CD4-positive, alpha-beta memory T cell (primary cell): ENCODE results near the gene MAD2L1. TPM values are rescaled to one million over a fixed set of nuclear protein-coding genes. Genes with fewer than 3 reads are reported as not detected.

Source experiments
- CTCF ChIA-PET: fragments of 350-600 bp; sonication (Branson Sonifier 250); formaldehyde crosslinking; loops from one replicate; lab custom pipeline; 2021; ENCODE audit warnings: inconsistent platforms; ENCODE audit not compliant: partially characterized antibody; lab: Charles Lee
- POLR2A ChIA-PET: fragments of 350-600 bp; sonication (Branson Sonifier 250); formaldehyde crosslinking; loops from one replicate; lab custom pipeline; 2021; ENCODE audit not compliant: partially characterized antibody; lab: Charles Lee
- DNase-seq, 5 donors: peaks; one replicate each; pipeline versions ENCODE4 v3.0.0 to v3.0.0-alpha.2; 2020 to 2022; ENCODE audit warnings: mixed read lengths in 1 of 5
- H3K27ac ChIP-seq: one replicate; pipeline ENCODE4 v1.7.0; 2013; ENCODE audit warnings: low read depth, low read length
- H3K27me3 ChIP-seq: 2 replicates; pipeline ENCODE4 v1.7.0; 2013; ENCODE audit warnings: mild to moderate bottlenecking, low read length, moderate library complexity; ENCODE audit not compliant: insufficient read depth
- H3K36me3 ChIP-seq: 2 replicates; pipeline ENCODE4 v1.7.0; 2013; ENCODE audit warnings: mild to moderate bottlenecking, low read length, moderate library complexity; ENCODE audit not compliant: insufficient read depth
- H3K4me1 ChIP-seq: 2 replicates; pipeline ENCODE4 v1.7.0; 2013; ENCODE audit warnings: mild to moderate bottlenecking, low read length, moderate library complexity; ENCODE audit not compliant: insufficient read depth
- H3K4me3 ChIP-seq, 2 donors: one replicate each; pipeline ENCODE4 v1.7.0; 2013; ENCODE audit warnings: low read length in 2 of 2, mild to moderate bottlenecking in 1 of 2
- H3K9me3 ChIP-seq, 2 donors: one replicate each; pipeline ENCODE4 v1.7.0; 2013; ENCODE audit warnings: low read length in 2 of 2, control low read depth in 1 of 2; ENCODE audit not compliant: control insufficient read depth in 1 of 2
- H3K27ac Mint-ChIP-seq, 7 donors: one replicate each; pipeline ENCODE4 v1.8.0; 2020 to 2021; ENCODE audit warnings: mixed read lengths in 7 of 7, mild to moderate bottlenecking in 6 of 7, inconsistent platforms in 3 of 7, moderate library complexity in 3 of 7
- H3K27me3 Mint-ChIP-seq, 2 donors: one replicate each; pipeline ENCODE4 v1.8.0; 2020 to 2021; ENCODE audit warnings: mixed read lengths in 2 of 2
- H3K36me3 Mint-ChIP-seq, 2 donors: one replicate each; pipeline ENCODE4 v1.8.0; 2020 to 2021; ENCODE audit warnings: mixed read lengths in 2 of 2, inconsistent platforms in 1 of 2, mild to moderate bottlenecking in 1 of 2
- H3K4me1 Mint-ChIP-seq, 4 donors: one replicate each; pipeline ENCODE4 v1.8.0; 2020 to 2021; ENCODE audit warnings: mixed read lengths in 4 of 4, mild to moderate bottlenecking in 1 of 4
- H3K4me3 Mint-ChIP-seq, 8 donors: one replicate each; pipeline ENCODE4 v1.8.0; 2020 to 2021; ENCODE audit warnings: mixed read lengths in 8 of 8, mild to moderate bottlenecking in 7 of 8, moderate library complexity in 6 of 8, inconsistent platforms in 3 of 8
- H3K9me3 Mint-ChIP-seq, 8 donors: one replicate each; pipeline ENCODE4 v1.8.0; 2020 to 2021; ENCODE audit warnings: mixed read lengths in 8 of 8, mild to moderate bottlenecking in 5 of 8, inconsistent platforms in 3 of 8, moderate library complexity in 1 of 8
- intact Hi-C: fragments of 100-400 bp; cut with micrococcal nuclease; formaldehyde crosslinking; loops from one replicate; pipeline ENCODE4 v1.15.1; 2023
- polyA plus RNA-seq, 2 donors: library from polyadenylated mRNA; unstranded; fragments of 300-500 nt; fragmentation: Illumina TruSeq; gene quantifications; one replicate each; pipeline ENCODE4 v1.2.3, GENCODE V29; 2021
- total RNA-seq, 2 experiments: library from RNA; stranded (reverse); gene quantifications; one replicate each; pipeline ENCODE4 v1.2.3, GENCODE V29; 2021

The MAD2L1 gene
- total and polyA plus RNA-seq, 4 experiments from 2014 or later = 8.0 to 24.3 (median 11.9) TPM

GRCh38 chr4:120059036-120059435, 7.6 kb downstream of the MAD2L1 start:
- Mint-ChIP-seq H3K27ac (no peak overlapping the region), H3K4me3 (no peak overlapping the region), H3K9me3 (no peaks in the 10 kb centered on the region), H3K4me1 (peaks cover 13 to 21% (median 18%) of the 10 kb centered on the region in 4 donors), H3K27me3 (no peaks in the 10 kb centered on the region), H3K36me3 (peaks cover 13 to 23% of the 10 kb centered on the region in 2 donors)
- Histone ChIP-seq H3K4me1 (peaks cover 11% of the 10 kb centered on the region), H3K36me3 (peaks cover under 1% of the 10 kb centered on the region), H3K9me3 (no peaks in the 10 kb centered on the region), H3K4me3 (no peak overlapping the region), H3K27ac (no peak overlapping the region), H3K27me3 (no peaks in the 10 kb centered on the region)
- DNase-seq = no peak
- POLR2A ChIA-PET = no interaction called here
- CTCF ChIA-PET = no interaction called here
- intact Hi-C loops = no loop called here

GRCh38 chr4:120057416-120057815, 9.2 kb downstream of the MAD2L1 start:
- intact Hi-C loops = no loop called here
- H3K9me3 Mint-ChIP-seq = no peaks in the 10 kb centered on the region
- peaks cover 13 to 23% of the 10 kb centered on the region in 2 donors for H3K36me3 Mint-ChIP-seq
- Histone ChIP-seq H3K4me1 (peaks cover 6% of the 10 kb centered on the region), H3K4me3 (no peak overlapping the region), H3K36me3 (no peaks in the 10 kb centered on the region), H3K27ac (no peak overlapping the region), H3K9me3 (no peaks in the 10 kb centered on the region), H3K27me3 (no peaks in the 10 kb centered on the region)
- no peak for DNase-seq
- no peak overlapping the region for H3K4me3 Mint-ChIP-seq
- POLR2A ChIA-PET = no interaction called here
- CTCF ChIA-PET = interaction anchor here (0.8 to 1.7 kb wide), 6 partner anchors 9 to 1250 kb away, joined by 3 to 4 read pairs (median 3); partner anchors contain the start of gene PDE5A
- no peaks in the 10 kb centered on the region for H3K27me3 Mint-ChIP-seq
- no peak overlapping the region for H3K27ac Mint-ChIP-seq
- peaks cover 6% of the 10 kb centered on the region in 4 donors for H3K4me1 Mint-ChIP-seq

GRCh38 chr4:120056246-120056645, 10.4 kb downstream of the MAD2L1 start:
- ChIA-PET POLR2A (no interaction called here), CTCF (interaction anchor here (0.7 to 1.4 kb wide), 2 partner anchors 8 to 756 kb away, joined by 3 read pairs; a partner anchor contains a TSS)
- no peak overlapping the region for H3K27ac Mint-ChIP-seq

GRCh38 chr4:120055795-120056194, 10.9 kb downstream of the MAD2L1 start:
- intact Hi-C loops = loop anchor here (1.0 kb wide), 1 partner anchor 30 kb away; no protein-coding TSS in a partner anchor
- no peaks in the 10 kb centered on the region for H3K9me3 Mint-ChIP-seq

More at GRCh38 chr4:120056246-120056645, 10.4 kb downstream of the MAD2L1 start:
- intact Hi-C loops = loop anchor here (1.0 kb wide), 1 partner anchor 29 kb away; no protein-coding TSS in a partner anchor
- H3K9me3 ChIP-seq = no peaks in the 10 kb centered on the region
- no peaks in the 10 kb centered on the region for H3K36me3 ChIP-seq
- Mint-ChIP-seq H3K4me1 (no peaks in the 10 kb centered on the region), H3K36me3 (peaks cover 12 to 17% of the 10 kb centered on the region in 2 donors), H3K9me3 (no peaks in the 10 kb centered on the region), H3K4me3 (no peak overlapping the region), H3K27me3 (no peaks in the 10 kb centered on the region)
- H3K4me3 ChIP-seq = no peak overlapping the region
- no peak overlapping the region for H3K27ac ChIP-seq
- no peaks in the 10 kb centered on the region for H3K27me3 ChIP-seq
- DNase-seq = no peak
- no peaks in the 10 kb centered on the region for H3K4me1 ChIP-seq

GRCh38 chr4:120055162-120055561, 11.5 kb downstream of the MAD2L1 start:
- CTCF ChIA-PET = interaction anchor here (0.7 to 1.4 kb wide), 7 partner anchors 8 to 498 kb away, joined by 3 to 5 read pairs (median 3); partner anchors contain the start of gene PDE5A
- H3K4me1 Mint-ChIP-seq = no peaks in the 10 kb centered on the region

More at GRCh38 chr4:120055795-120056194, 10.9 kb downstream of the MAD2L1 start:
- H3K4me3 ChIP-seq = no peak overlapping the region
- no peaks in the 10 kb centered on the region for H3K27me3 Mint-ChIP-seq
- H3K27me3 ChIP-seq = no peaks in the 10 kb centered on the region
- ChIA-PET POLR2A (no interaction called here), CTCF (interaction anchor here (1.4 kb wide), 1 partner anchor 756 kb away, joined by 3 read pairs; a partner anchor contains a TSS)
- no peaks in the 10 kb centered on the region for H3K9me3 ChIP-seq
- no peak for DNase-seq
- H3K36me3 ChIP-seq = no peaks in the 10 kb centered on the region
- peaks cover 12 to 17% of the 10 kb centered on the region in 2 donors for H3K36me3 Mint-ChIP-seq
- no peak overlapping the region for H3K4me3 Mint-ChIP-seq
- no peak overlapping the region for H3K27ac Mint-ChIP-seq
- no peaks in the 10 kb centered on the region for H3K4me1 Mint-ChIP-seq
- no peak overlapping the region for H3K27ac ChIP-seq
- no peaks in the 10 kb centered on the region for H3K4me1 ChIP-seq

GRCh38 chr4:120053911-120054310, 12.7 kb downstream of the MAD2L1 start:
- DNase-seq = no peak
- no peaks in the 10 kb centered on the region for H3K27me3 ChIP-seq
- ChIA-PET POLR2A (no interaction called here), CTCF (interaction anchor here (1.2 to 1.4 kb wide), 3 partner anchors 9 to 495 kb away, joined by 3 read pairs; no protein-coding TSS in a partner anchor)
- no peak overlapping the region for H3K4me3 ChIP-seq
- Mint-ChIP-seq H3K27ac (peak overlapping the region in 1 of 7 donors; percentile 13), H3K9me3 (no peaks in the 10 kb centered on the region), H3K27me3 (no peaks in the 10 kb centered on the region), H3K4me1 (peaks cover 2 to 6% (median 3%) of the 10 kb centered on the region in 4 donors), H3K36me3 (peaks cover 4 to 9% of the 10 kb centered on the region in 2 donors), H3K4me3 (no peak overlapping the region)
- H3K4me1 ChIP-seq = no peaks in the 10 kb centered on the region
- H3K36me3 ChIP-seq = no peaks in the 10 kb centered on the region
- intact Hi-C loops = loop anchor here (5.0 kb wide), 1 partner anchor 1282 kb away; no protein-coding TSS in a partner anchor
- no peak overlapping the region for H3K27ac ChIP-seq
- no peaks in the 10 kb centered on the region for H3K9me3 ChIP-seq

More at GRCh38 chr4:120055162-120055561, 11.5 kb downstream of the MAD2L1 start:
- POLR2A ChIA-PET = no interaction called here
- Mint-ChIP-seq H3K4me3 (no peak overlapping the region), H3K27ac (no peak overlapping the region), H3K27me3 (no peaks in the 10 kb centered on the region), H3K9me3 (no peaks in the 10 kb centered on the region), H3K36me3 (peaks cover 12 to 15% of the 10 kb centered on the region in 2 donors)
- no peaks in the 10 kb centered on the region for H3K36me3 ChIP-seq
- no peaks in the 10 kb centered on the region for H3K27me3 ChIP-seq
- H3K4me1 ChIP-seq = no peaks in the 10 kb centered on the region
- no peak for DNase-seq
- H3K27ac ChIP-seq = no peak overlapping the region
- intact Hi-C loops = no loop called here
- no peaks in the 10 kb centered on the region for H3K9me3 ChIP-seq
- no peak overlapping the region for H3K4me3 ChIP-seq

GRCh38 chr4:120052856-120053255, 13.8 kb downstream of the MAD2L1 start:
- Histone ChIP-seq H3K27me3 (no peaks in the 10 kb centered on the region), H3K36me3 (no peaks in the 10 kb centered on the region), H3K4me1 (no peaks in the 10 kb centered on the region), H3K9me3 (no peaks in the 10 kb centered on the region), H3K4me3 (no peak overlapping the region), H3K27ac (no peak overlapping the region)
- DNase-seq = no peak
- Mint-ChIP-seq H3K9me3 (no peaks in the 10 kb centered on the region), H3K27me3 (no peaks in the 10 kb centered on the region), H3K27ac (no peak overlapping the region), H3K36me3 (peaks cover 0 to 3% of the 10 kb centered on the region in 2 donors), H3K4me1 (peaks cover 2 to 6% (median 3%) of the 10 kb centered on the region in 4 donors), H3K4me3 (no peak overlapping the region)
- ChIA-PET CTCF (interaction anchor here (0.9 kb wide), 1 partner anchor 10 kb away, joined by 3 read pairs; no protein-coding TSS in a partner anchor), POLR2A (no interaction called here)
- intact Hi-C loops = loop anchor here (5.0 kb wide), 1 partner anchor 1281 kb away; no protein-coding TSS in a partner anchor
